OCI-LY1 (cell line): Measurements from ENCODE around the gene COMMD7.
A peak's percentile ranks its signal among the peaks of the same experiment; 100 is the strongest.

Experiments
- H2AFZ ChIP-seq: fragments of 200-600 bp; sonication (generic), shearing (Covaris generic); 2 replicates; pipeline ENCODE4 v1.6.0; 2014; ENCODE audit warnings: antibody characterized with exemption, mild to moderate bottlenecking, low read length
- H3F3A ChIP-seq: fragments of 200-600 bp; sonication (generic), shearing (Covaris generic); 2 replicates; pipeline ENCODE4 v1.6.0; 2014; ENCODE audit warnings: mild to moderate bottlenecking, antibody characterized with exemption, low read length, moderate library complexity; ENCODE audit not compliant: insufficient read depth
- H3K27ac ChIP-seq: fragments of 200-600 bp; sonication (generic); 2 replicates; pipeline ENCODE4 v1.5.1; 2014; ENCODE audit warnings: low read length, mixed run types, mild to moderate bottlenecking, low read depth; ENCODE audit not compliant: poor library complexity, severe bottlenecking
- H3K27me3 ChIP-seq: fragments of 200-600 bp; sonication (generic); 2 replicates; pipeline ENCODE4 v1.6.0; 2014; ENCODE audit warnings: antibody characterized with exemption, mild to moderate bottlenecking, low read length, moderate library complexity; ENCODE audit not compliant: insufficient read depth
- H3K36me3 ChIP-seq: fragments of 200-600 bp; sonication (generic); 2 replicates; pipeline ENCODE4 v1.6.1; 2014; ENCODE audit warnings: mild to moderate bottlenecking, antibody characterized with exemption, low read length, moderate library complexity, mixed read lengths; ENCODE audit not compliant: insufficient read depth
- H3K4me1 ChIP-seq: fragments of 200-600 bp; sonication (generic); 2 replicates; pipeline ENCODE4 v1.5.1; 2014; ENCODE audit warnings: mild to moderate bottlenecking, low read length, moderate library complexity; ENCODE audit not compliant: insufficient read depth, severe bottlenecking
- H3K4me2 ChIP-seq: fragments of 200-600 bp; sonication (generic), shearing (Covaris generic); 2 replicates; pipeline ENCODE4 v1.6.1; 2014; ENCODE audit warnings: low read length
- H3K4me3 ChIP-seq: fragments of 200-600 bp; sonication (generic); 2 replicates; pipeline ENCODE4 v1.5.1; 2014; ENCODE audit warnings: low read length, low read depth, mild to moderate bottlenecking, mixed read lengths; ENCODE audit not compliant: poor library complexity, severe bottlenecking
- H3K79me2 ChIP-seq: fragments of 200-600 bp; shearing (Covaris generic); 2 replicates; pipeline ENCODE4 v1.6.1; 2016; ENCODE audit warnings: mixed run types, low read length, mixed read lengths; ENCODE audit not compliant: insufficient read depth
- H3K9ac ChIP-seq: fragments of 200-600 bp; sonication (generic), shearing (Covaris generic); 2 replicates; pipeline ENCODE4 v1.6.1; 2014; ENCODE audit warnings: mild to moderate bottlenecking, low read length, mixed read lengths
- H3K9me2 ChIP-seq: fragments of 200-600 bp; sonication (generic), shearing (Covaris generic); 2 replicates; pipeline ENCODE4 v1.6.1; 2014; ENCODE audit warnings: low read depth, mild to moderate bottlenecking, low read length, mixed read lengths
- H3K9me3 ChIP-seq: fragments of 200-600 bp; shearing (Covaris generic); 2 replicates; pipeline ENCODE4 v1.6.1; 2014; ENCODE audit warnings: low read length, mixed read lengths
- H4K20me1 ChIP-seq: fragments of 200-600 bp; sonication (generic), shearing (Covaris generic); 2 replicates; pipeline ENCODE4 v1.6.0; 2016; ENCODE audit warnings: mild to moderate bottlenecking, low read length; ENCODE audit not compliant: insufficient read depth
- EZH2 ChIP-seq: fragments of 200-600 bp; sonication (generic), shearing (Covaris generic); IDR thresholded peaks from 2 replicates; pipeline ENCODE4 v1.8.0; 2017; ENCODE audit warnings: borderline replicate concordance, mixed run types, mild to moderate bottlenecking, antibody characterized with exemption, low read length, moderate library complexity, mixed read lengths
- TF ChIP-seq, protein P1 (sequence below): fragments of 200-600 bp; sonication (generic), shearing (Covaris generic); IDR thresholded peaks from 2 replicates; pipeline ENCODE4 v1.5.1; 2017; ENCODE audit warnings: mild to moderate bottlenecking, antibody characterized with exemption, low read length, moderate library complexity, mixed read lengths

COMMD7 gene

DNA sequence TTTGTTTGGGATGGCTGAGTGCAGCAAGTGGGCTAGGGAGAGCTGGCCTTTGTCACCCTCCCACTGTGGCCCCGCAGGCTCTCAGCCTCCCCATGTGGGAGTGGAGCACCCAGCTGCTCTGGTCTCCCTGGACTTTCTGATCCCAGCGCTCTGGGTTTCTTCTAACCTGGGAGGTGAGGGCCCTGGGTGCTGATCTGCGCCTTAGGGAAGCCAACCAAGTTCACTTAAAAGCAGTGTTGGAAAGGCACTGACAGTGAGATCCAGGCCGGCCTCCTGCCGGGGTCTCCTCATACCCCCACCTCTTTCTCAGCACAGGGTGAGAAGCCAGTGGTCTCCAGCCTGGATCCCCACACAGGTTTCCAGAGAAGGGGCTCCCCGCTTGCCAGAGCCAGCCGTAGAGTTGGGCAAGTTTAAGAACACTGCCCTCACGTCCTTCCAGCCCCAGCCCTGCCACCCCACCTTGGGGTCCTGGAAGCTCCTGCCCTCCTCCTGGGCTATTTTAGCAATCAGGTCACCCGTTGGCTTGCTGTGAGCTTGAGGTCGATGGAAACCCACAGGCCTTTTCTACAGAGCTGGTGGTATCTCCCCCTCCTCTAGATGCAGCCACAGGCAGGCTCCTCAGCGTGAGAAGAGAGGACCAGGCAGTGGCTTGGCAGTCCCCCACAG is 79.1 kb downstream of the COMMD7 start:
- H3K27ac ChIP-seq, result peak overlapping the region; percentile 92
- H3F3A ChIP-seq, result no peaks in the 10 kb centered on the region
- H3K79me2 ChIP-seq, result no peaks in the 10 kb centered on the region
- no peak overlapping the region for H2AFZ ChIP-seq
- TF ChIP-seq EZH2, result no peak
- TF ChIP-seq, protein P1, sequence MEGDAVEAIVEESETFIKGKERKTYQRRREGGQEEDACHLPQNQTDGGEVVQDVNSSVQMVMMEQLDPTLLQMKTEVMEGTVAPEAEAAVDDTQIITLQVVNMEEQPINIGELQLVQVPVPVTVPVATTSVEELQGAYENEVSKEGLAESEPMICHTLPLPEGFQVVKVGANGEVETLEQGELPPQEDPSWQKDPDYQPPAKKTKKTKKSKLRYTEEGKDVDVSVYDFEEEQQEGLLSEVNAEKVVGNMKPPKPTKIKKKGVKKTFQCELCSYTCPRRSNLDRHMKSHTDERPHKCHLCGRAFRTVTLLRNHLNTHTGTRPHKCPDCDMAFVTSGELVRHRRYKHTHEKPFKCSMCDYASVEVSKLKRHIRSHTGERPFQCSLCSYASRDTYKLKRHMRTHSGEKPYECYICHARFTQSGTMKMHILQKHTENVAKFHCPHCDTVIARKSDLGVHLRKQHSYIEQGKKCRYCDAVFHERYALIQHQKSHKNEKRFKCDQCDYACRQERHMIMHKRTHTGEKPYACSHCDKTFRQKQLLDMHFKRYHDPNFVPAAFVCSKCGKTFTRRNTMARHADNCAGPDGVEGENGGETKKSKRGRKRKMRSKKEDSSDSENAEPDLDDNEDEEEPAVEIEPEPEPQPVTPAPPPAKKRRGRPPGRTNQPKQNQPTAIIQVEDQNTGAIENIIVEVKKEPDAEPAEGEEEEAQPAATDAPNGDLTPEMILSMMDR, result no peak
- no peak overlapping the region for H3K4me3 ChIP-seq
- H3K9me3 ChIP-seq, result peaks cover 5% of the 10 kb centered on the region; the same call in 1 of the 2 replicates
- H3K9ac ChIP-seq, result no peak overlapping the region; the same call in 1 of the 2 replicates
- no peaks in the 10 kb centered on the region for H3K27me3 ChIP-seq
- H4K20me1 ChIP-seq, result no peaks in the 10 kb centered on the region
- H3K9me2 ChIP-seq, result no peaks in the 10 kb centered on the region
- no peaks in the 10 kb centered on the region; the same call in 1 of the 2 replicates for H3K36me3 ChIP-seq
- H3K4me2 ChIP-seq, result no peak overlapping the region
- H3K4me1 ChIP-seq, result peaks cover 40% of the 10 kb centered on the region

DNA sequence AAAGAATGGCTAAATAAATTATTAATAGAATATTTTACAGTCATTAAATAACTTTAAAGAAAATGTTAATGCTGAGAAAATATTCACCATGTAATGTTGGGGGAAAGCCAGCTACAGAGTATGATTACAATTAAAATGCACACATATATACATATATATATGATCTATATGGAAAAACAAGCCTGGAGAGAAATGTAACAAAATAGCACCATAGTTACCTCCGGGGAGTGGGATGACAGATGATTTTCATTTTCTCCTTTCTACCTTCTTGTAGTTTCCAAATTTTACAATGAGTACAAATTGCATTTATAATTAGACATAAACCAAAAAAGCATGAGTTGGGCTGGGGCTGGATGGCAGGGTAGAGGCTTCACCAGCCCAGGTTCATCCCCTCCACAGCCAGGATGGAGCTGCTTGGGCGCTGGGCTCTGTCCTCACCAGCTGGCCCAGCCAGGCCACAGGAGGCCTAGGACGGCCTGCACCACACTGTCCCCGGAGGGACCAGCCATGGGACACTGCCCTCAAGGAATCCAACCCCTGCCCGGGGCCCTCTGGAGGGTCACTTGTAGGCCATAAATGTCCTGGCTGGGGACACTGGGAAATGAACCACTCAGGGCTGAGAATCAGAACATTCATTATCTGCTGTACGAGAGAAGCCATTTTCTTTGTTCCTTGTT is 79.8 kb downstream of the COMMD7 start:
- Histone ChIP-seq H3K27me3 (no peaks in the 10 kb centered on the region), H3F3A (no peaks in the 10 kb centered on the region), H3K9ac (no peak overlapping the region; the same call in 1 of the 2 replicates), H3K27ac (peak overlapping the region; percentile 92), H3K4me2 (no peak overlapping the region), H3K79me2 (no peaks in the 10 kb centered on the region), H3K9me3 (peaks cover 5% of the 10 kb centered on the region; the same call in 1 of the 2 replicates), H3K4me1 (peaks cover 34% of the 10 kb centered on the region), H4K20me1 (no peaks in the 10 kb centered on the region), H3K36me3 (no peaks in the 10 kb centered on the region; the same call in 1 of the 2 replicates), H2AFZ (no peak overlapping the region), H3K4me3 (no peak overlapping the region), H3K9me2 (no peaks in the 10 kb centered on the region)
- TF ChIP-seq, protein P1, result no peak
- no peak for TF ChIP-seq EZH2

DNA sequence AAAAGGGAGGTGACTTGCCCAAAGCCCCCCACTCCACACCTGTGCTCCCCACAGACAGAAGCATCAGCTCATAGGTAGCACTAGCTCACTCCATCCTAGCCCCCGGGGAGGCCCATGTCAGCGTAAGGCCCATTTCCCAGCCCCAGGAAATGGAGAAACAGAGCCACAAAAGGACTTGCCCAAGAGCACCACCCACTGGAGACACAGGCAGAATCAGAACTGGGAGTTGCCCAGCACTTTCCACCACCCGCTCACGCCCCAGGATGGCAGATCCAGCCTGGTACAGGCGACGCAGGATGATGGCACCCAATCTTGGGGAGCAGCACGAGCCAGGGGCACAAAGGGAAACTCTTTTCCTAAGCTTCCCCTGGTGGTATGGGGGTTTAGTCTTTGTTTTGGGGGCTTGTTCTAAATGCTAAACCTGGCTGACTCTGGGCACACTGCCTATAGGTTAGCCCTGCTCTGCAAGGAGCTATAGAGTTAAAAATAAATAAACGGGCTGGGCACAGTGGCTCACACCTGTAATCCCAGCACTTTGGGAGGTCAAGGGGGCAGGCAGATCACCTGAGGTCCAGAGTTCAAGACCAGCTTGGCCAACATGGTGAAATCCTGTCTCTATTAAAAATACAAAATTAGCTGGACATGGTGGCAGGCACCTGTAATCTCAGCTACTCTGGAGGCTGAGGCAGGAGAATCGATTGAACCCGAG is 81.3 kb downstream of the COMMD7 start:
- Histone ChIP-seq H2AFZ (no peak overlapping the region), H3K4me3 (no peak overlapping the region), H3K27me3 (no peaks in the 10 kb centered on the region), H3K27ac (no peak overlapping the region), H3K9ac (no peak overlapping the region), H4K20me1 (no peaks in the 10 kb centered on the region), H3K4me2 (no peak overlapping the region), H3K9me2 (no peaks in the 10 kb centered on the region), H3F3A (no peaks in the 10 kb centered on the region), H3K79me2 (no peaks in the 10 kb centered on the region), H3K4me1 (peaks cover 21% of the 10 kb centered on the region), H3K36me3 (no peaks in the 10 kb centered on the region; the same call in 1 of the 2 replicates), H3K9me3 (peaks cover 5% of the 10 kb centered on the region; the same call in 1 of the 2 replicates)
- TF ChIP-seq, protein P1, result peak; percentile 30; the same call in 1 of the 2 replicates
- no peak for TF ChIP-seq EZH2
